KOPT-K1 (cell line): ENCODE data around the gene MTAP.

Experiments used
- H3K27ac ChIP-seq: fragments of 200-600 bp; sonication (generic); 2 replicates; pipeline ENCODE4 v1.5.1; 2016; ENCODE audit warnings: antibody characterized with exemption, mild to moderate bottlenecking, low read depth, low read length; ENCODE audit not compliant: poor library complexity, severe bottlenecking
- H3K36me3 ChIP-seq: fragments of 200-600 bp; sonication (generic); 2 replicates; pipeline ENCODE4 v1.5.1; 2017; ENCODE audit warnings: antibody characterized with exemption, mild to moderate bottlenecking, low read length, moderate library complexity; ENCODE audit not compliant: insufficient read depth
- H3K9me3 ChIP-seq: fragments of 200-600 bp; sonication (generic); 2 replicates; pipeline ENCODE4 v1.5.1; 2017; ENCODE audit warnings: antibody characterized with exemption, low read length, mild to moderate bottlenecking; ENCODE audit not compliant: insufficient read depth, poor library complexity, severe bottlenecking

The MTAP gene

DNA sequence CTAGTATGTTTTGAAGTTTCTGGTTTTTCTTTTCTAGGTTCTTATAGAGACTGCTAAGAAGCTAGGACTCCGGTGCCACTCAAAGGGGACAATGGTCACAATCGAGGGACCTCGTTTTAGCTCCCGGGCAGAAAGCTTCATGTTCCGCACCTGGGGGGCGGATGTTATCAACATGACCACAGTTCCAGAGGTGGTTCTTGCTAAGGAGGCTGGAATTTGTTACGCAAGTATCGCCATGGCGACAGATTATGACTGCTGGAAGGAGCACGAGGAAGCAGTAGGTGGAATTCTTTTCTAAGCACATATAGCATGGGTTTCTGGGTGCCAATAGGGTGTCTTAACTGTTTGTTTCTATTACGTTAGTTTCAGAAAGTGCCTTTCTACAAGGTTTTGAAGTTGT is 52.2 kb downstream of the MTAP start:
- H3K36me3 ChIP-seq: peaks cover 98% of the 10 kb centered on the region
- no peak overlapping the region for H3K27ac ChIP-seq
- no peaks in the 10 kb centered on the region for H3K9me3 ChIP-seq

DNA sequence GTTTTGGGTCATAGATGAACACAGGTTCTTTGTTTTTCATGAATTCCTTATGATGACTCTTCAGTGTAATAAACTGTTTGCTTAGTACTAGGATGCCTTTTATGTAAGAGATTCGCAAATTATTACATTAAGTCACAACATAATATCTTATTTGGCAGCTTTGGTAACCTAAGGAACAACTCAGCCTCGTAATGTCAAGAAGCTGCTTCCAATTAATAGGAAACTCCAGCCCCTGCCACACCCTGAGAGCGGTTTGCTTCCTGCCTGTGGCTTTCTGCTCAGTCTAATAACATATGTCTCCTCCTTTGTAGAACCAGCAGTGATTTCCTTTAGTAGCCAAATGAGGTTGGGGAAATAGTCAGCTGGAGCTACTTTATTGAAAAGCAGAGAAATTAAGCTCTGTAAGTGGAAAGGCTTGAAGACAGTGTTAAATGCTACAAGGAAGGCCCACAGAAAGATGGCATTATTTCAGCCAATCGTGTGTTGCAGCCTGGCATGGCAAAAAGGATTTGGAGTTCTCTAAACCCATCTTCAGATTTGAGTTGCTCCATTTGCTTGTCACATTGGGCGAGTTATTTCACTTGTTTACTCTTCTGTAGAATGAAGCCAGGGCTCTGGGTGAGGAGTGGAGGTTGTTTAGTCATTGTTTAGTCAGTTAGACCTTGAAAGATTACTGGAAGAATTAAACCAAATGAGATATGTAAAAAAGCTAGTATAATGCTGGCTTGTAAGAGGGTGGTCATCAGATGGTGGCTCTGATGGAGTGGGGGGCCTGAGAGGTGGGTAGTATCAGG is 54.1 kb downstream of the MTAP start:
- Histone ChIP-seq H3K36me3 (peaks cover 98% of the 10 kb centered on the region), H3K9me3 (no peaks in the 10 kb centered on the region), H3K27ac (no peak overlapping the region)

DNA sequence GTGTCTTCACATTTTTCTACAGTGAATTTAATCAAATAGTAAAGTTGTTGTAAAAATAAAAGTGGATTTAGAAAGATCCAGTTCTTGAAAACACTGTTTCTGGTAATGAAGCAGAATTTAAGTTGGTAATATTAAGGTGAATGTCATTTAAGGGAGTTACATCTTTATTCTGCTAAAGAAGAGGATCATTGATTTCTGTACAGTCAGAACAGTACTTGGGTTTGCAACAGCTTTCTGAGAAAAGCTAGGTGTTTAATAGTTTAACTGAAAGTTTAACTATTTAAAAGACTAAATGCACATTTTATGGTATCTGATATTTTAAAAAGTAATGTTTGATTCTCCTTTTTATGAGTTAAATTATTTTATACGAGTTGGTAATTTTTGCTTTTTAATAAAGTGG is 60.4 kb downstream of the MTAP start:
- Histone ChIP-seq H3K36me3 (peaks cover 100% of the 10 kb centered on the region), H3K27ac (no peak overlapping the region), H3K9me3 (no peaks in the 10 kb centered on the region)

DNA sequence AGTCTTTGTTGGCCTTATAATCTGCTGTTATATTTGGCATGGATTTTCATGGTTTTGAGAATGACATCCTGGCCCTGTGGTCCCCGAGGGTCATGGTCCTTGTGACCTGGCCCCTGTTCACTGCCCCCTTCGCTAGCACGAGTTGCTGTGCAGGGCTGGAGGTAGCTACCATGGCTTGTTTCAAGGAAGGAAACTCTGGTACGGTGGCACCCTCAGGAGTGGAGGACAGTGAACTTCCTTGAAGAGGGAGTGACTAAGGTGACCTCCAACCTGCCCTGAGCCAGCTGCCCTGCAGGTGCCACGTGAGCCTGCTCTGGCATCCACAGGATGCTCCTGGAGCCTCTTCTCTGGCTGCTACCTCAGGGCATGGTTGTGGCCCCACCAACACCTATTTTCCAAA is 62.1 kb downstream of the MTAP start:
- H3K9me3 ChIP-seq: no peaks in the 10 kb centered on the region
- H3K36me3 ChIP-seq: peaks cover 100% of the 10 kb centered on the region
- H3K27ac ChIP-seq: no peak overlapping the region

DNA sequence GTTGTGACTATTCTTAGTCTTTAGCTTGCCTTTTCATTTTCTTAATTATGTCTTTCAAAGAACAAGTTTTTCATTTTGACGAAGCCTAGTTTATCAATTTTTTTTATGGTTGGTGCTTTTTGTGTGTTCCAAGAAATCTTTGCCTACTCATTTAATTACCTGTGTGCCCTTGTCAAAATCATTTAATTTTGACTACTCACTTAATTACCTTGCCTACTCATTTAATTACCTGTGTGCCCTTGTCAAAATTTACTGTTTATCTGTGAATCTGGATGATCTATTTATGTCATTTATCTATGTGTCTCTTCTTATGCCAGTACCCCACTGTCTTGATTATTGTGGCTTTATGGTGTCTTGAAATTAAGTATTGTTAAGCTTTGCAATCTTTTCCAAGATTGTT is 63.9 kb downstream of the MTAP start:
- Histone ChIP-seq H3K36me3 (peaks cover 94% of the 10 kb centered on the region), H3K9me3 (no peaks in the 10 kb centered on the region), H3K27ac (no peak overlapping the region)

DNA sequence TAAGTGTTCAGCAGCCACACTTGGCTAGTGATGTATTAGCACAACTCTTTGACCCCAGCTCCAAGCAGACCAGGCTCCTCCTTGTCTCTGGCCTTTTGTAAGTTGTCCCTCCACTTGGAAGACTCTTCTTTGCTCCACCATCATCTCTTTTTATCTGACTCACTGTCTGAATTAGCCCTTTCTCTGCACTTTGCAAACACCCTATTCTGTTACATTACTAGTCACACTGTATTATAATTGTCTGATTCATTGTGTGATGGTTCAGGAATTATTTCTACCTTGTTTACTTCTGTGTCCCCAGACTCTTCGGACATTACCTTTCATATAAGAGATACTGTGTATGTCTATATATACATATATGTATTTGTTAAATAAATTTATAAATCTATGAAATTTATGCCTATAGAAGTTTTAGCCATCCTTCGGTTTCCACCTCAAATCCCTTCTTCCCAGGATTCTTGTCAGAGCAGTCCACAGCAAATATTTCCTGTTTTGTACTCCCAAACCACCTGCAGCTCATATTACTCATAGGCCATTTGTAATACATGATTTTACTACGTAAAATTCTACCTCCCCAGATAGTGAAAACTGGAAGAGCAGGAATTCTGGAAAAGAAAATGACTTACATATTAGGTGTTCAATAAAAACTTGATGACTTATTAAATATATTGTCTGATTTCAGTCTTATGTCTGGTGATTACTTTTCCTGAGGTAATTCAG is 69.0 kb downstream of the MTAP start:
- peaks cover 78% of the 10 kb centered on the region for H3K36me3 ChIP-seq
- peaks cover 16% of the 10 kb centered on the region for H3K9me3 ChIP-seq
- no peak overlapping the region for H3K27ac ChIP-seq

DNA sequence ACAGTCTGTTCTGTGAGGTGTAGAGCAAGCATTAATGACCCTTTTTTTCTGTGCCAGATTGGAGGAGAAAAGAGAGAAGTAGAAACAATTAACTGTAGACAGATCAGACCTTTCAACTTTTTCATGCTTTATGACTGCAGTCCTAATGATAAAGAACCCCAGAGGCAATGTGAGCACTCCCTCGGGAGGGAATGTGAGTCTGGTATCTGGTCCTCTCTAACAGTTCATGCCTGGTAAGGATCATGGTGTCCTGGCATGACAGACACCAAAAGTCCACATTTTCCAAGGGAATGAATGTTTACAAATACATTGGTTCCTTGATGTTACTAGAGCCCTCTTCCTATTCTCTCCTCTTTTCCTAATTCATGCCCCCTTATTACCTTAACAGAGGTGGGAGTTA is 70.3 kb downstream of the MTAP start:
- peaks cover 29% of the 10 kb centered on the region for H3K9me3 ChIP-seq
- H3K36me3 ChIP-seq: peaks cover 75% of the 10 kb centered on the region
- no peak overlapping the region for H3K27ac ChIP-seq

DNA sequence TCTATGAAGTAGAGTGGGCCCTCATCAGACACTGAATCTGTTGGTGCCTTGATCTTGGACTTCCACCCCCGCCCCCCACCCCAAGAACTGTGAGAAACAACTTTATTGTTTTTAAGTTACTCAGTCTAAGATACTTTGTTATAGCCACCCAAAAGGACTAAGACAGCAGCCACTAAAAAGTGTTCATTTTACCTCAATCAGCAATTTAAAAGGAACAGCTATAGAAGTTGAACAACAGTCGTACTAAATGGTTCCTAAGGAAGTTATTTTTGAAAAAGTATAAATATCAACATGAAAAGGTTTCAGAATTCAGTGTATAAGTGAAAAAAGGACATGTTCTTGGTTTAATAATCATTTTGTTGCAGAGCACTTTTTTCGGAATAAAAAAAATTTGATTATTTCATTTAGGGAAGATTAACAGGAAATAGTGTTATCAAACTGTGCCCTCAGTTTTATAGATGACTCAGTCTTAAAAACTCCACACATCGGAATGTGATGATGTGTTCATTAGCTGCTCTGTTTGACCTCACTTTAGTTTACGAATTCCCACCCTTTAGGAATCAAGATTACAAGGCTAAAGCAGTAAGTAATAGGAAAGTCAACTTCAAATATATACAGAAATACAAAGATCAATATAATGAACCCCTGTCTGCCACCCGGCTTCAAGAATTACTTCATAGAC is 71.2 kb downstream of the MTAP start:
- Histone ChIP-seq H3K9me3 (peaks cover 31% of the 10 kb centered on the region), H3K36me3 (peaks cover 70% of the 10 kb centered on the region), H3K27ac (no peak overlapping the region)

DNA sequence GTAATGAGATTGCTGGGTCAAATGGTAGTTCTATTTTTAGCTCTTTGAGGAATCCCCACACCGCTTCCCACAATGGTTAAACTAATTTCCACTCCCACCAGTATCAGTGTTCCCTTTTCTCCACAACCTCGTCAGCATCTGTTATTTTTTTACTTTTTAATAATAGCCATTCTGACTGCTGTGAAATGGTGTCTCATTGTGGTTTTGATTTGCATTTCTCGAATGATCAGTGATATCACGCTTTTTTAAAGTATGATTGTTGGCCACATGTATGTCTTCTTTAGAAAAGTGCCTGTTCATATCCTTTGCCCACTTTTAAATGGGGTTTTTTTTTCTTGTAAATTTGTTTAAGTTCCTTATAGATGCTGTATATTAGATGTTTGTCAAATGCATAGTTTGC is 73.5 kb downstream of the MTAP start:
- Histone ChIP-seq H3K9me3 (peaks cover 53% of the 10 kb centered on the region), H3K36me3 (peaks cover 75% of the 10 kb centered on the region), H3K27ac (no peak overlapping the region)

DNA sequence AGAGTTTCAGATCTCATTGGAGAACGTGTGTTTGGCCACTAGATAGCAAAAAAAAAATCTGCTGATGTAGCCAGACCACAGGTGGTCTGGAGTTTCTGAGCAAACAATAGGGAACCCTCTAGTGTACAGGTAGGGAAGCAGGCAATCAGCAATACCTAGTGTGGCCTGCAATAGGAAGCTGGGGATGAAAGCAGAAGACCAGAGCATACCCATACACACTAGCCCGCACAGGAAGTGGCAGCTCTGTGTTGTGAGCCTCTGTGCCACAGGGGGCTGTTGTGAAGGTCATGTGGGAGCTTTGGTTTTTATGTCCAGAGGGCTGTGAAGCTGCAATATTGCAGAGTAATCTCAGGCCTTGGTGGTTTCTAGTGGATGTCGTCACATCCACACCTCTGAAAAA is 81.2 kb downstream of the MTAP start:
- H3K9me3 ChIP-seq: peaks cover 46% of the 10 kb centered on the region
- H3K27ac ChIP-seq: no peak overlapping the region
- H3K36me3 ChIP-seq: peaks cover 34% of the 10 kb centered on the region

DNA sequence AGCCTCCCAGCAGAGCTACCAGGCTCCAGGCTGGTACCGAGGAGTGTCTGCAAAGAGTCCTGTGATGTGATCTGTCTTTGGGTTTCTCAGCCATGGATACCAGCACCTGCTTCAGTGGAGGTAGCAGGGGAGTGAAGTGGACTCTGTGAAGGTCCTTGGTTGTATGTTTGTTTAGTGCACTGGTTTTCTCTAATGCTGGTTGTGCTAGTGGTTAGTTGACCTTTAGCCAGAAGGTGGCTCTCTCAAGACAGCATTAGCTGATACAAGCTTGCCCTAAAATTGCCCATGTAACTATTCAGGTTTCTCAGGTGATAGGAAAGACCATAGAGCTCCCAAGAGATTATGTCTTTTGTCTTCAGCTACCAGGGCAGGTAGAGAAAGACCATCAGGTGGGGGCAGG is 87.2 kb downstream of the MTAP start:
- H3K36me3 ChIP-seq: peaks cover 61% of the 10 kb centered on the region
- peaks cover 72% of the 10 kb centered on the region for H3K9me3 ChIP-seq
- no peak overlapping the region for H3K27ac ChIP-seq

DNA sequence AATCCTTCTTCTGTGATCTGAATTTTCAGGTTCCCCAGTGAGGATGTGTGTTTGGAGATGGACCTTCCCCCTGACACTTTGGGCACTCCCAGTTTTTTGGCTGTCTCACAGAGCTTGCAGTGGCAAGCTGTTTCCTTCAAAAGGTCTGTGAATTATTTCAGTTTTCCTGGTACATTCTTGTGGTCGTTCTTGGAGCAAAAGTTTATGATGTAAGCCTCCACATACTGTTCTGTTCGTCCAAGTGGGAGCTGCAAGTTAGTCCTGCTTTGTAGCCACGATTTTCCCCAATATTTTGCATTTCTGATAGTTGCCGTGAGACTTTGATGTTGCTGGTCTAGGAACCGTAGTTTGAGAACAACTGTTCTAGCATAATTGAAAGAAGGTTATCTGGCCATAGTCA is 88.3 kb downstream of the MTAP start:
- Histone ChIP-seq H3K9me3 (peaks cover 82% of the 10 kb centered on the region), H3K27ac (no peak overlapping the region), H3K36me3 (peaks cover 64% of the 10 kb centered on the region)

DNA sequence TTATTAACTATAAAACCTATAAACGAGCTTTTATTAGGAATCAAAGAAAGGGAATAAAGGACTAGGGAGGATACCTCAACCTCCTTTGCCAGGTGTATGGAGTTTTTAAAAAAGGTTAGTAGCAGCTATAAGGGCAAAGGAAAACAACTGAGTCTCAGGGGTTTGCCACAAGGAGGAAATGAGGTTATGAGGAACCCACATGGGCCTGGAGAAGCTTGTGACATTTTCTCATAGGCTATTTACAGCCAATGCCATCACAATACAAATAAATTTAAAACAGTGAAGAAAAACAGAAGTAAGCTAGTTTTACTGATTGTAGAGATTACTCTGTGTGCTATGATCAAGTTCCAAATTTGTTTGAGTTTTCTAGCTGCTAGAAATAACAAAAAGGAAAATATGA is 99.1 kb downstream of the MTAP start:
- H3K9me3 ChIP-seq: peaks cover 24% of the 10 kb centered on the region
- no peak overlapping the region for H3K27ac ChIP-seq
- H3K36me3 ChIP-seq: peaks cover 12% of the 10 kb centered on the region; the same call in 1 of the 2 replicates

DNA sequence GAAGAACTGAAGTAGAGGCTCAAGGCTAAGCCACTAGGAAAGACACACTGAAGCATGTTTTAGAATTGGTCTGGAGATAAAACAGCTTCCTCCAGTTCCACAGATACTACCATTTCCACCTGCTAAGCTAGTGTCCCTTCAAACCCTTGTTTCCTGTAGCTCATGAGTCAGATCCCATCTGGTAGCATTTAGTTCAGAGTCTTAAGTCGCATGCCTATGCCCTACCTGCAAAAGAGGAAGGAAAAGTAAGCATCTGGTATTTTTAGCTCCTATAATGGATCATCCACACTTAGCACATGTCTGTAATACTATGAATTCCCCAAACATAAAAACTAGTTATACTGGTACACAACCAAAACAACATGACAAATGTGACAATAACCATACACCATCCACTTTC is 99.7 kb downstream of the MTAP start:
- H3K36me3 ChIP-seq: peaks cover 12% of the 10 kb centered on the region; the same call in 1 of the 2 replicates
- H3K9me3 ChIP-seq: peaks cover 24% of the 10 kb centered on the region
- no peak overlapping the region for H3K27ac ChIP-seq

DNA sequence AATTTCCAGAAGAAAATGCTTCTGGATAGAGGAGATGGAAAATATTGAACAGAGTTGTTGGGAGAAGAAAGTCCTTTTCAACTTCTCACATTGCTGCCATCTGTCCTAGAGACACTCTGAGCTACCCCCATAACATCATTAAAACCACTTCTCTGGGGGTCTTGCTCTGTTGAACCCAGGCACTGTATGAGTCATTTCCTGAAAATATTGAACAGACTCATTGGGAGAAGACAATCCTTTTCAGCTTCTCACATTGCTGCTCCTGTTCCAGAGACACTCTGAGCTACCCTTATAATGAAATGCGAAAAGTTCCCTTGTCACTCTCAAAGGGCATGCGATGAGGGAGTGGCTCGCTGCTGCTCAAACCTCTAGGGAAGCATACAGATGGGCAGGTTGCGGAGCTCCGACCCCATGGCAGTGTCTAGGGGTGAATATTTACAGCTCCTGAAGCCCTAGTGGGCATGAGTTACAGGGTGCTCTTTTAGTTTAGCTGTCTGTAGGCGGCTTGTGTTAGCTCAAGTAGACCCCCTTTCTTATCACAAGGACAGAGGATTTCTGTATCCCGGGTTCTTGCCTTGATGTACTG is 101.0 kb downstream of the MTAP start:
- H3K9me3 ChIP-seq: peaks cover 34% of the 10 kb centered on the region

More for the DNA sequence above, 101.0 kb downstream of the MTAP start:
- no peak overlapping the region for H3K27ac ChIP-seq
- H3K36me3 ChIP-seq: peaks cover 17% of the 10 kb centered on the region; the same call in 1 of the 2 replicates
